Stimulated activated naive B cell treated with anti-CD40 and anti-IgM and Interleukin-4, amounts not matched to agents 10 μg/mL and 1 μg/mL and 100 μg/mL, for 72 hours (primary cell): ENCODE data around the gene CEP112.
"Not testable (repeated sequence)": the region's sequence is repeated elsewhere in the genome, so short reads cannot be mapped to it uniquely, and the experiment has no call there.

Experiments used
- ATAC-seq, 2 donors: fragments of 150-1000 bp; cut with Tn5 transposase; replicated peaks; 2 replicates each; pipeline ENCODE4 v1.10.0; 2021; ENCODE audit warnings: moderate library complexity in 1 of 2
- DNase-seq: peaks from one replicate; pipeline ENCODE4 v3.0.0; 2021
- H3K27ac Mint-ChIP-seq: one replicate; pipeline ENCODE4 v1.8.0; 2022; ENCODE audit warnings: mild to moderate bottlenecking, mixed read lengths
- H3K27me3 Mint-ChIP-seq, 2 donors: one replicate each; pipeline ENCODE4 v1.8.0; 2022; ENCODE audit warnings: mixed read lengths in 2 of 2
- H3K36me3 Mint-ChIP-seq, 2 donors: one replicate each; pipeline ENCODE4 v1.8.0; 2022; ENCODE audit warnings: mixed read lengths in 2 of 2, mild to moderate bottlenecking in 1 of 2
- H3K4me1 Mint-ChIP-seq, 2 donors: one replicate each; pipeline ENCODE4 v1.8.0; 2022; ENCODE audit warnings: mixed read lengths in 2 of 2, mild to moderate bottlenecking in 1 of 2
- H3K4me3 Mint-ChIP-seq, 2 donors: one replicate each; pipeline ENCODE4 v1.8.0; 2022; ENCODE audit warnings: mild to moderate bottlenecking in 2 of 2, mixed read lengths in 2 of 2, moderate library complexity in 1 of 2
- H3K9me3 Mint-ChIP-seq, 2 donors: one replicate each; pipeline ENCODE4 v1.8.0; 2022; ENCODE audit warnings: mixed read lengths in 2 of 2, mild to moderate bottlenecking in 1 of 2

The CEP112 gene

GRCh38 chr17:66098040-66098439, 93.9 kb downstream of the CEP112 start:
- Mint-ChIP-seq H3K27ac (no peak overlapping the region), H3K9me3 (peaks cover 0 to 5% of the 10 kb centered on the region in 2 donors), H3K4me3 (no peak overlapping the region), H3K4me1 (no peaks in the 10 kb centered on the region), H3K36me3 (peaks cover 2 to 8% of the 10 kb centered on the region in 2 donors), H3K27me3 (no peaks in the 10 kb centered on the region)
- DNase-seq (no peak), ATAC-seq (no peak)

DNA sequence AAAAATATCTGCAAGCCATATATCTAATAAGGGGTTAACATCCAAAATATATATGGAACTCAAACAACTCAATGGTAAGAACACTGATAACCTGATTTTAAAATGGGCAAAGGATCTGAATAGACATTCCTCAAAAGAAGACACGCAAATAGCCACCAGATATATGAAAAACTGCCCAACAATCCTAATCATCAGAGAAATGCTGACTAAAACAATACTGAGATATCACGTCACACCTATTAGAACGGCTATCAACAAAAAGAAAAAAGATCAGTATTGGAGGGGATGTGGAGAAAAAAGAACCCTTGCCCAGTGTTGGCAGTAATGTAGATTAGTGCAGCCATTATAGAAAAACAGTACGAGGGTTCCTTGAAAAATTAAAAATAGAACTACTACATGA, 97.2 kb downstream of the CEP112 start:
- Mint-ChIP-seq H3K4me1 (no peaks in the 10 kb centered on the region), H3K36me3 (peaks cover 1 to 17% of the 10 kb centered on the region in 2 donors), H3K27me3 (no peaks in the 10 kb centered on the region), H3K9me3 (peaks cover 10 to 13% of the 10 kb centered on the region in 2 donors), H3K27ac (no peak overlapping the region), H3K4me3 (no peak overlapping the region)
- ATAC-seq (no peak), DNase-seq (no peak)

- no peak for ATAC-seq
Measured at GRCh38 chr17:66091445-66092080, 100.4 kb downstream of the CEP112 start.

DNA sequence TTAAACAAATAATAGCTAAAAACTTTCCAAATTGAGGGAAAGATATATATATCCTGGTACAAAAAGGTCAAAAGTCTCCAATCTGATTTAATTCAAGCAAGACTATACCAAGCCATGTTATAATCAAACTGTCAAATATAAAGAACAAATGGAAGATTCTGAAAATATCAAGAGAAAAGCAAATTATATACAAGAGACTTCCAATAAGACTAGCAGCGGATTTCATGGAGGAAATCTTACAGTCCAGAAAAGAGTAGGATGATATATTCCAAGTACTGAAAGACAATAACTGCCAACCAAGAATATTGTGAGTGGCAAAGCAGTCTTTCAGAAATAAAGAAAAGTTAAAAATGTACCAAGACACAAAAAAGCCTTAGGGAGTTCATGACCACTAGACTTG, 102.2 kb downstream of the CEP112 start:
- ATAC-seq (no peak), DNase-seq (no peak)
- Mint-ChIP-seq H3K4me3 (no peak overlapping the region), H3K4me1 (no peaks in the 10 kb centered on the region), H3K27ac (no peak overlapping the region), H3K36me3 (peaks cover 10 to 21% of the 10 kb centered on the region in 2 donors), H3K27me3 (no peaks in the 10 kb centered on the region), H3K9me3 (peaks cover 17 to 22% of the 10 kb centered on the region in 2 donors)

More at GRCh38 chr17:66091445-66092080, 100.4 kb downstream of the CEP112 start:
- DNase-seq, result no peak
- Mint-ChIP-seq H3K27ac (no peak overlapping the region), H3K9me3 (peaks cover 17 to 22% of the 10 kb centered on the region in 2 donors), H3K27me3 (no peaks in the 10 kb centered on the region), H3K4me1 (no peaks in the 10 kb centered on the region), H3K4me3 (no peak overlapping the region), H3K36me3 (peaks cover 10 to 21% of the 10 kb centered on the region in 2 donors)

- no peak overlapping the region for H3K4me3 Mint-ChIP-seq
- no peak overlapping the region for H3K27ac Mint-ChIP-seq
- ATAC-seq, result no peak
- H3K4me1 Mint-ChIP-seq, result no peaks in the 10 kb centered on the region
- H3K27me3 Mint-ChIP-seq, result no peaks in the 10 kb centered on the region
- no peak for DNase-seq
- H3K36me3 Mint-ChIP-seq, result peaks cover 11 to 23% of the 10 kb centered on the region in 2 donors
- peaks cover 19 to 22% of the 10 kb centered on the region in 2 donors for H3K9me3 Mint-ChIP-seq
Measured at GRCh38 chr17:66088173-66088572, 103.8 kb downstream of the CEP112 start.

GRCh38 chr17:66087073-66087472, 104.9 kb downstream of the CEP112 start:
- Mint-ChIP-seq H3K27me3 (no peaks in the 10 kb centered on the region), H3K4me1 (no peaks in the 10 kb centered on the region), H3K36me3 (peaks cover 12 to 21% of the 10 kb centered on the region in 2 donors), H3K27ac (no peak overlapping the region), H3K4me3 (no peak overlapping the region), H3K9me3 (peaks cover 17 to 18% of the 10 kb centered on the region in 2 donors)
- DNase-seq, result no peak
- no peak for ATAC-seq

DNA sequence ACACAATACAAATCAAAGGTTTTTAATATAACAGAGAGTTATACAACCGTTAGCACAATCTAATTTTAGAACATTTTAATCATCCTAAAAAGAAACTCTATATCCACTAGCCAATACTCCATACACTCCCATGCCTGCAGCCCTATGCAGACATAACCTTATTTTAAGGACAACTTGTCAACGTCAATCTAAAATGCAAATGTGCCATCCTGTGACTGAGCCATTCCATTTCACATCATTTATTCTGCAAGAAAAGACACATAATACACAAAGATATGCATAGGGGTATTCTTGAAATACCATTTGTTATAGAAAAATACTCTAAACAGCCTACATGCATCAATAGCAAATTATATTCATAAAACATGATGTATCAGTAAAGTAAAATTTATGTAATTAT, 106.7 kb downstream of the CEP112 start:
- no peak overlapping the region for H3K27ac Mint-ChIP-seq
- no peak overlapping the region for H3K4me3 Mint-ChIP-seq
- no peaks in the 10 kb centered on the region for H3K4me1 Mint-ChIP-seq
- peaks cover 10 to 14% of the 10 kb centered on the region in 2 donors for H3K9me3 Mint-ChIP-seq
- no peak for ATAC-seq
- H3K27me3 Mint-ChIP-seq, result no peaks in the 10 kb centered on the region
- DNase-seq, result no peak
- peaks cover 11 to 14% of the 10 kb centered on the region in 2 donors for H3K36me3 Mint-ChIP-seq

DNA sequence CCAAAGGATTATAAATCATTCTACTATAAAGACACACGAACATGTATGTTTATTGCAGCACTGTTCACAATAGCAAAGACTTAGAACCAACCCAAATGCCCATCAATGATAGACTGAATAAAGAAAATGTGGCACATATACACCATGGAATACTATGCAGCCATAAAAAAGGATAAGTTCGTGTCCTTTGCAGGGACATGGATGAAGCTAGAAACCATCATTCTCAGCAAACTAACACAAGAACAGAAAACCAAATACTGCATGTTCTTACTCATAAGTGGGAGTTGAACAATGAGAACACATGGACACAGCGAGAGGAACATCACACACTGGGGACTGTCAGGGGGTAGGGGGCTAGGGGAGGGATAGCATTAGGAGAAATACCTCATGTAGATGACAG, 111.3 kb downstream of the CEP112 start:
- not testable (repeated sequence) for H3K27ac Mint-ChIP-seq, H3K9me3 Mint-ChIP-seq, H3K27me3 Mint-ChIP-seq, H3K36me3 Mint-ChIP-seq, H3K4me3 Mint-ChIP-seq, H3K4me1 Mint-ChIP-seq, DNase-seq, ATAC-seq

GRCh38 chr17:66076546-66077190, 115.3 kb downstream of the CEP112 start:
- no peak overlapping the region for H3K4me3 Mint-ChIP-seq
- ATAC-seq (no peak), DNase-seq (no peak)
- H3K4me1 Mint-ChIP-seq, result peaks cover 4 to 5% of the 10 kb centered on the region in 2 donors
- no peaks in the 10 kb centered on the region for H3K27me3 Mint-ChIP-seq
- H3K9me3 Mint-ChIP-seq, result peaks cover 3 to 8% of the 10 kb centered on the region in 2 donors
- peaks cover 0 to 6% of the 10 kb centered on the region in 2 donors for H3K36me3 Mint-ChIP-seq
- no peak overlapping the region for H3K27ac Mint-ChIP-seq

- ATAC-seq (no peak), DNase-seq (no peak)
- no peaks in the 10 kb centered on the region for H3K36me3 Mint-ChIP-seq
- peaks cover 4 to 5% of the 10 kb centered on the region in 2 donors for H3K4me1 Mint-ChIP-seq
- H3K27ac Mint-ChIP-seq, result no peak overlapping the region
- no peaks in the 10 kb centered on the region for H3K27me3 Mint-ChIP-seq
- H3K4me3 Mint-ChIP-seq, result no peak overlapping the region
- peaks cover 0 to 4% of the 10 kb centered on the region in 2 donors for H3K9me3 Mint-ChIP-seq
Measured at GRCh38 chr17:66073384-66073783, 118.5 kb downstream of the CEP112 start.

DNA sequence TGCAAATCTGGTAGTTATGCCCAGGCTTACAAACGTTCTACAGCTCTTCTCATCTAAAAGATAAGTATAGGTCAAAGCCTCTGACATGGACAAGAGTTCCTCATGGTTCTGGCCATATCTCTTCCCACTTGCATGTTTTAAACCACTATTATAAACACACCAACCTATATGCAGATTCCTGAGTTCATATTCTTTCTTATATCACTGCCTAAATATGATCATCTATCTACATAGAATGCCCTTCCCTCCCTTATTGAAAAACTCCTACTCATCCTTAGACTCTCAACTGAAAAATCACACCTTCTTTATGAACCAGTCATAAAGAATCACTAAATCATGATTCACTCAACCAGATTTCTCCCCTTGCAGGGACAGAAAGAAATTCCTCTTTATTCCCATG, 128.2 kb downstream of the CEP112 start:
- ATAC-seq, result no peak
- no peak overlapping the region for H3K27ac Mint-ChIP-seq
- H3K9me3 Mint-ChIP-seq, result peaks cover 3 to 7% of the 10 kb centered on the region in 2 donors
- H3K4me3 Mint-ChIP-seq, result no peak overlapping the region
- H3K27me3 Mint-ChIP-seq, result no peaks in the 10 kb centered on the region
- H3K36me3 Mint-ChIP-seq, result peaks cover 6 to 7% of the 10 kb centered on the region in 2 donors
- no peaks in the 10 kb centered on the region for H3K4me1 Mint-ChIP-seq
- DNase-seq, result no peak

GRCh38 chr17:66056148-66056547, 135.8 kb downstream of the CEP112 start:
- ATAC-seq (no peak), DNase-seq (no peak)

DNA sequence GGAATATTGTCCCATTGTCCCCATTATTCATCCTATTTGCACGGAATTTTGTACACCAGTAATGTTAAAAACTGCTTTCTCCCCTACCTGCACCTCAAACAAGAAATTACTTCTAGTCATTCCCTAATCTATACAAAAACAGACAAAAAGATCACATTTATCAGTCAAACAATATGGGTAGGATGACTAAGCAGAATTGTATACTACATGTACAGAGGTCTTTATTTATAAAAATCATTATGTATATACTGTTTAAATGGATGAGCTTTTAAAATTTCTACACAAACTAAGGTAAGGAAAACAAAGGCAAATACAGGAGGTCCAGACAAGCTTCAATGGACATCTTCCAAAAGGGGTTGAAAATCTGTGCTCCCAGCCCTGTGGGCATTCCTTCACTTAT, 137.7 kb downstream of the CEP112 start:
- Mint-ChIP-seq H3K4me1 (no peaks in the 10 kb centered on the region), H3K27ac (no peak overlapping the region), H3K36me3 (peaks cover 6 to 19% of the 10 kb centered on the region in 2 donors), H3K9me3 (peaks cover 4 to 8% of the 10 kb centered on the region in 2 donors), H3K27me3 (no peaks in the 10 kb centered on the region), H3K4me3 (no peak overlapping the region)
- DNase-seq (no peak), ATAC-seq (no peak)

More at GRCh38 chr17:66056148-66056547, 135.8 kb downstream of the CEP112 start:
- H3K27me3 Mint-ChIP-seq, result no peaks in the 10 kb centered on the region
- no peak overlapping the region for H3K4me3 Mint-ChIP-seq
- H3K27ac Mint-ChIP-seq, result no peak overlapping the region
- peaks cover 11 to 19% of the 10 kb centered on the region in 2 donors for H3K36me3 Mint-ChIP-seq
- peaks cover 4 to 9% of the 10 kb centered on the region in 2 donors for H3K9me3 Mint-ChIP-seq
- no peaks in the 10 kb centered on the region for H3K4me1 Mint-ChIP-seq

- DNase-seq (no peak), ATAC-seq (no peak)
- Mint-ChIP-seq H3K36me3 (no peaks in the 10 kb centered on the region), H3K4me3 (no peak overlapping the region), H3K4me1 (no peaks in the 10 kb centered on the region), H3K27me3 (no peaks in the 10 kb centered on the region), H3K27ac (no peak overlapping the region), H3K9me3 (no peaks in the 10 kb centered on the region)
Measured at GRCh38 chr17:66044083-66044482, 147.8 kb downstream of the CEP112 start.

- H3K4me1 Mint-ChIP-seq, result no peaks in the 10 kb centered on the region
- H3K27ac Mint-ChIP-seq, result no peak overlapping the region
- DNase-seq (no peak), ATAC-seq (no peak)
- no peaks in the 10 kb centered on the region for H3K9me3 Mint-ChIP-seq
- H3K36me3 Mint-ChIP-seq, result no peaks in the 10 kb centered on the region
- H3K4me3 Mint-ChIP-seq, result no peak overlapping the region
- H3K27me3 Mint-ChIP-seq, result no peaks in the 10 kb centered on the region
Measured at GRCh38 chr17:66043419-66043818, 148.5 kb downstream of the CEP112 start.
